Adrenal gland (tissue), 19 donors: Measurements from ENCODE around the gene MAD2L1BP. TPM values are rescaled to one million over a fixed set of nuclear protein-coding genes. Genes with fewer than 3 reads are reported as not detected.
A peak's percentile ranks its signal among the peaks of the same experiment; 100 is the strongest.
"Not testable (repeated sequence)": the region's sequence is repeated elsewhere in the genome, so short reads cannot be mapped to it uniquely, and the experiment has no call there.

Experiments
- DNase-seq, 7 donors: peaks; one replicate each; pipeline ENCODE4 v3.0.0-alpha.2; 2019 to 2020
- H3K27ac ChIP-seq, 5 donors: fragments of 200-600 bp; sonication (generic) in 4 of 5; 1 replicate in 3 of 5; 2 replicates in 2 of 5; pipeline versions ENCODE4 v1.5.1 to v1.8.0; 2016 to 2020; ENCODE audit warnings: mild to moderate bottlenecking in 1 of 5
- H3K27me3 ChIP-seq: fragments of 200-600 bp; 2 replicates; pipeline ENCODE4 v1.8.0; 2021
- H3K36me3 ChIP-seq, 2 donors: fragments of 200-600 bp; replicated peaks in 1 of 2; 1 replicate in 1 of 2; 2 replicates in 1 of 2; pipeline versions ENCODE4 v1.5.1 to v1.8.0; 2018 to 2022
- H3K4me1 ChIP-seq, 2 donors: fragments of 200-600 bp; replicated peaks in 1 of 2; 1 replicate in 1 of 2; 2 replicates in 1 of 2; pipeline versions ENCODE4 v1.5.1 to v1.8.0; 2018 to 2021
- H3K4me3 ChIP-seq, 4 donors: fragments of 200-600 bp; sonication (generic) in 3 of 4; one replicate each; pipeline ENCODE4 v1.5.1; 2016 to 2018
- H3K9me3 ChIP-seq, 3 donors: fragments of 200-600 bp; sonication (generic) in 1 of 3; replicated peaks in 1 of 3; 1 replicate in 2 of 3; 2 replicates in 1 of 3; pipeline versions ENCODE4 v1.5.1 to v1.8.0; 2016 to 2021
- CTCF ChIP-seq, 6 experiments: fragments of 450-650 bp in 4 of 6; fragments of 200-600 bp in 2 of 6; sonication (generic) in 1 of 6; IDR thresholded peaks; 1 replicate in 5 of 6; 2 replicates in 1 of 6; pipeline versions ENCODE4 v1.5.1 to v1.8.0; 2016 to 2021; ENCODE audit warnings: antibody characterized with exemption in 6 of 6, mild to moderate bottlenecking in 2 of 6, moderate library complexity in 1 of 6
- POLR2A ChIP-seq, 2 donors: fragments of 450-650 bp; IDR thresholded peaks; one replicate each; pipeline ENCODE4 v1.6.1; 2017; ENCODE audit warnings: antibody characterized with exemption in 2 of 2, mild to moderate bottlenecking in 2 of 2, moderate library complexity in 1 of 2
- WGBS, 4 donors: extraction: QIAGEN DNeasy Blood & Tissue Kit in 2 of 4; methylation state at CpG; one replicate each; pipeline versions ENCODE4 v1.1.5 to v1.1.7; 2013 to 2017; 5-methylcytosine and 5-hydroxymethylcytosine counted together
- intact Hi-C, 2 donors: fragments of 100-400 bp; cut with DNase I; formaldehyde crosslinking; loops; one replicate each; pipeline versions ENCODE4 v1.14.1 to v1.15.0; 2022 to 2023
- long read RNA-seq, 10 donors: library from polyadenylated mRNA in 3 of 10; unstranded in 2 of 10; stranded (forward) in 1 of 10; transcript quantifications; one replicate each; pipeline ENCODE4 v2.0.0 and lab custom pipeline, GENCODE V29; 2021 to 2026
- polyA plus RNA-seq, 3 donors: library from polyadenylated mRNA; stranded (reverse); fragments of 200-250 nt in 2 of 3; fragments of 350-450 nt in 1 of 3; fragmentation: Illumina TruSeq in 1 of 3; extraction: RNeasy Lipid Tissue Mini Kit (QIAGEN cat#74804) in 1 of 3; gene quantifications; one replicate each; pipeline ENCODE4 v1.2.3, GENCODE V29; 2013 to 2014
- total RNA-seq, 9 donors: library from RNA; depleted of rRNA in 4 of 9; stranded (reverse); fragments of >200 nt in 4 of 9; fragments of 120-200 nt in 1 of 9; fragmentation: NEBNext Ultra II Directional in 1 of 9; extraction: Animal tissue kit (Norgen Biotek cat#: 25700) in 1 of 9; gene quantifications; one replicate each; pipeline versions ENCODE4 v1.1.0 to v1.2.4, GENCODE V29; 2013 to 2023
- donor health status: healthy with polysubstance abuse.
- donor health status: Bipolar disorder and iron deficiency.
- donor health status: DM: yes; HTN: yes; CAD: no.
- donor health status: DM: no; HTN: no; CAD: no.
- donor health status: DM: no; HTN: no; CAD: no.
- donor health status: DM: yes; HTN: yes; CAD: no.

MAD2L1BP gene
- 100 to 1,000 TPM in 1 of 9 donors, 10 to 100 TPM in 8; 16.1 to 112 (median 29.6) TPM for total RNA-seq
- 10 to 100 TPM; 15.2 to 26.2 (median 18.2) TPM for polyA plus RNA-seq
- long read RNA-seq, donor 1, transcript MAD2L1BP-201 (3 exons, 1,301 nt) = major isoform, 12 of 13 reads
- long read RNA-seq, donor 1, partial matches to known transcripts = 0 of 13 reads
- long read RNA-seq, donor 1, other reads (novel, unspliced or antisense) = 0 of 13 reads
- long read RNA-seq, donor 2, transcript MAD2L1BP-201 (3 exons, 1,301 nt) = major isoform, 10 of 11 reads
- long read RNA-seq, donor 2, partial matches to known transcripts = 0 of 11 reads
- long read RNA-seq, donor 2, other reads (novel, unspliced or antisense) = 0 of 11 reads
- long read RNA-seq, donor 3, transcript MAD2L1BP-201 (3 exons, 1,301 nt) = major isoform, 10 of 10 reads
- long read RNA-seq, donor 3, partial matches to known transcripts = 0 of 10 reads
- long read RNA-seq, donor 3, other reads (novel, unspliced or antisense) = 0 of 10 reads
- long read RNA-seq, donor 4, transcript MAD2L1BP-201 (3 exons, 1,301 nt) = major isoform, 11 of 12 reads
- long read RNA-seq, donor 4, partial matches to known transcripts = 0 of 12 reads
- long read RNA-seq, donor 4, other reads (novel, unspliced or antisense) = 1 of 12 reads
- long read RNA-seq, donor 5, transcript MAD2L1BP-201 (3 exons, 1,301 nt) = major isoform, 28 of 35 reads
- long read RNA-seq, donor 5, partial matches to known transcripts = 2 of 35 reads
- long read RNA-seq, donor 5, other reads (novel, unspliced or antisense) = 5 of 35 reads
- long read RNA-seq, donor 6, transcript MAD2L1BP-201 (3 exons, 1,301 nt) = major isoform, 10 of 10 reads
- long read RNA-seq, donor 6, partial matches to known transcripts = 0 of 10 reads
- long read RNA-seq, donor 6, other reads (novel, unspliced or antisense) = 0 of 10 reads
- long read RNA-seq, donor 7, transcript MAD2L1BP-201 (3 exons, 1,301 nt) = major isoform, 6 of 7 reads
- long read RNA-seq, donor 7, partial matches to known transcripts = 0 of 7 reads
- long read RNA-seq, donor 7, other reads (novel, unspliced or antisense) = 0 of 7 reads
- long read RNA-seq, donor 8, transcript MAD2L1BP-201 (3 exons, 1,301 nt) = major isoform, 17 of 18 reads
- long read RNA-seq, donor 8, partial matches to known transcripts = 0 of 18 reads
- long read RNA-seq, donor 8, other reads (novel, unspliced or antisense) = 0 of 18 reads
- long read RNA-seq, donor 9, transcript MAD2L1BP-201 (3 exons, 1,301 nt) = major isoform, 9 of 22 reads
- long read RNA-seq, donor 9, partial matches to known transcripts = 13 of 22 reads
- long read RNA-seq, donor 9, other reads (novel, unspliced or antisense) = 0 of 22 reads
- long read RNA-seq, donor 10, transcript MAD2L1BP-201 (3 exons, 1,301 nt) = major isoform, 7 of 22 reads
- long read RNA-seq, donor 10, partial matches to known transcripts = 15 of 22 reads
- long read RNA-seq, donor 10, other reads (novel, unspliced or antisense) = 0 of 22 reads

- 3 to 5% (median 4%) methylated on average over 35 to 48 of the region's 48 CpGs for WGBS, 4 donors
- Histone ChIP-seq H3K4me1 (peaks cover 14 to 35% of the 10 kb centered on the region in 2 donors), H3K27me3 (no peaks in the 10 kb centered on the region), H3K9me3 (no peaks in the 10 kb centered on the region), H3K4me3 (peak within 1 kb of the TSS; percentile 10 to 84 (median 58)), H3K27ac (peak within 1 kb of the TSS; percentile 25 to 91 (median 57)), H3K36me3 (peaks cover 0 to 30% of the 10 kb centered on the region in 2 donors)
- TF ChIP-seq CTCF (IDR thresholded peaks at IDR 0.05) (no peak), POLR2A (IDR thresholded peaks at IDR 0.05) (peak; percentile 71 to 87)
- DNase-seq = peak; percentile 78 to 89 (median 82)
- intact Hi-C loops = no loop called here
Observed at GRCh38 chr6:43635387-43636307, at the start of gene MAD2L1BP. TSS of gene MAD2L1BP (plus strand) at chr6:43635840. CDS start at chr6:43635876, 36 bp downstream.

- TF ChIP-seq CTCF (IDR thresholded peaks at IDR 0.05) (no peak), POLR2A (IDR thresholded peaks at IDR 0.05) (no peak)
- intact Hi-C loops = no loop called here
- DNase-seq = no peak
- H3K4me3 ChIP-seq = no peak overlapping the region
- H3K27me3 ChIP-seq = no peaks in the 10 kb centered on the region
- H3K36me3 ChIP-seq = peaks cover 0 to 55% of the 10 kb centered on the region in 2 donors
- no peaks in the 10 kb centered on the region for H3K9me3 ChIP-seq
- 97 to 99% (median 98%) methylated on average over 5 of the region's 5 CpGs for WGBS, 4 donors
- no peaks in the 10 kb centered on the region for H3K4me1 ChIP-seq
- H3K27ac ChIP-seq = no peak overlapping the region
Observed at GRCh38 chr6:43588194-43588593, 47.4 kb upstream of the MAD2L1BP start.

GRCh38 chr6:43589564-43589963 is 46.1 kb upstream of the MAD2L1BP start:
- H3K9me3 ChIP-seq, intact Hi-C loops, H3K4me3 ChIP-seq, DNase-seq, H3K27ac ChIP-seq, H3K4me1 ChIP-seq, H3K27me3 ChIP-seq: not testable (repeated sequence)
- 92 to 97% (median 94%) methylated on average over 1 of the region's 1 CpG for WGBS, 4 donors
- peaks cover 0 to 42% of the 10 kb centered on the region in 2 donors for H3K36me3 ChIP-seq
